WTC11 (cell line): ENCODE data around the gene NFAM1. TPM values are rescaled to one million over a fixed set of nuclear protein-coding genes. Genes with fewer than 3 reads are reported as not detected.

Experiments used
- ATAC-seq: fragments of 200-7000 bp; cut with Tn5 transposase; 2 replicates; pipeline ENCODE4 v1.10.0; 2021; ENCODE audit warnings: mild to moderate bottlenecking, moderate library complexity
- CTCF ChIA-PET: fragments of 300-600 bp; sonication (Branson Sonifier 250); formaldehyde crosslinking; loops from one replicate; lab custom pipeline; 2021; ENCODE audit warnings: antibody characterized with exemption; lab: Charles Lee
- POLR2A ChIA-PET: fragments of 350-600 bp; sonication (Branson Sonifier 250); formaldehyde crosslinking; loops from one replicate; lab custom pipeline; 2021; ENCODE audit warnings: antibody characterized with exemption; lab: Charles Lee
- DNase-seq: peaks from one replicate; pipeline ENCODE4 v3.0.0; 2021; ENCODE audit warnings: low spot score
- H3K27ac Mint-ChIP-seq: 2 replicates; pipeline ENCODE4 v1.8.0; 2021; ENCODE audit warnings: mixed read lengths
- H3K27me3 Mint-ChIP-seq: 2 replicates; pipeline ENCODE4 v1.8.0; 2021; ENCODE audit warnings: low read depth, mild to moderate bottlenecking, moderate library complexity, mixed read lengths
- H3K36me3 Mint-ChIP-seq: 2 replicates; pipeline ENCODE4 v1.8.0; 2021; ENCODE audit warnings: mixed read lengths
- H3K4me1 Mint-ChIP-seq: 2 replicates; pipeline ENCODE4 v1.8.0; 2022; ENCODE audit warnings: mixed read lengths
- H3K4me3 Mint-ChIP-seq: 2 replicates; pipeline ENCODE4 v1.8.0; 2021; ENCODE audit warnings: mild to moderate bottlenecking, moderate library complexity, mixed read lengths
- H3K9me3 Mint-ChIP-seq: 2 replicates; pipeline ENCODE4 v1.8.0; 2021; ENCODE audit warnings: mixed read lengths
- ATF3 ChIP-seq: sonication (generic); formaldehyde crosslinking; conservative IDR thresholded peaks from 2 replicates; pipeline ENCODE4 v1.8.1; 2022; ENCODE audit warnings: mild to moderate bottlenecking, missing genetic modification reagents
- CDX4 ChIP-seq: fragments of 250-450 bp; sonication (Bioruptor Pico); IDR thresholded peaks from 2 replicates; pipeline ENCODE4 v1.9.0; 2021; ENCODE audit warnings: moderate library complexity, mild to moderate bottlenecking, inconsistent platforms, borderline replicate concordance
- CTCF ChIP-seq: fragments of 200-600 bp; IDR thresholded peaks from 2 replicates; pipeline ENCODE4 v1.8.0; 2022; ENCODE audit warnings: antibody characterized with exemption
- E2F1 ChIP-seq: sonication (generic); formaldehyde crosslinking; IDR thresholded peaks from 2 replicates; pipeline ENCODE4 v1.8.0; 2022; ENCODE audit warnings: mild to moderate bottlenecking, missing genetic modification reagents
- ELF4 ChIP-seq: sonication (generic); formaldehyde crosslinking; IDR thresholded peaks from 2 replicates; pipeline ENCODE4 v1.8.1; 2022; ENCODE audit warnings: low read depth, mild to moderate bottlenecking, moderate library complexity, missing genetic modification reagents
- FOXJ3 ChIP-seq: sonication (generic); formaldehyde crosslinking; IDR thresholded peaks from 2 replicates; pipeline ENCODE4 v1.9.0; 2021; ENCODE audit warnings: missing genetic modification reagents, mild to moderate bottlenecking, borderline replicate concordance
- GRHL2 ChIP-seq: fragments of 250-450 bp; sonication (Bioruptor Pico); IDR thresholded peaks from 2 replicates; pipeline ENCODE4 v1.8.0; 2022; ENCODE audit warnings: mild to moderate bottlenecking, moderate library complexity; ENCODE audit not compliant: insufficient replicate concordance, severe bottlenecking
- HMGA2 ChIP-seq: fragments of 250-450 bp; sonication (Bioruptor Pico); IDR thresholded peaks from 2 replicates; pipeline ENCODE4 v1.4.0; 2021; ENCODE audit warnings: mild to moderate bottlenecking, moderate library complexity
- JAZF1 ChIP-seq: fragments of 250-450 bp; sonication (Bioruptor Pico); IDR thresholded peaks from 2 replicates; pipeline ENCODE4 v1.9.0; 2021; ENCODE audit warnings: moderate library complexity, mild to moderate bottlenecking, inconsistent platforms
- KAT7 ChIP-seq: sonication (generic); formaldehyde crosslinking; IDR thresholded peaks from 2 replicates; pipeline ENCODE4 v1.8.1; 2023; ENCODE audit warnings: missing genetic modification reagents, mild to moderate bottlenecking, borderline replicate concordance
- MLX ChIP-seq: sonication (generic); formaldehyde crosslinking; IDR thresholded peaks from 2 replicates; pipeline ENCODE4 v1.8.1; 2023; ENCODE audit warnings: mild to moderate bottlenecking, missing genetic modification reagents, moderate library complexity
- MYBL2 ChIP-seq: sonication (generic); formaldehyde crosslinking; IDR thresholded peaks from 2 replicates; pipeline ENCODE4 v1.8.1; 2023; ENCODE audit warnings: mild to moderate bottlenecking, moderate library complexity, missing genetic modification reagents
- NFE2L1 ChIP-seq: sonication (generic); formaldehyde crosslinking; IDR thresholded peaks from 2 replicates; pipeline ENCODE4 v1.8.1; 2023; ENCODE audit warnings: missing genetic modification reagents
- NR3C1 ChIP-seq: sonication (generic); formaldehyde crosslinking; conservative IDR thresholded peaks from 2 replicates; pipeline ENCODE4 v1.8.1; 2023; ENCODE audit warnings: low read depth, mild to moderate bottlenecking, missing genetic modification reagents
- SMAD4 ChIP-seq: sonication (generic); formaldehyde crosslinking; IDR thresholded peaks from 2 replicates; pipeline ENCODE4 v1.8.0; 2022; ENCODE audit warnings: mild to moderate bottlenecking, missing genetic modification reagents
- SOX15 ChIP-seq: fragments of 250-450 bp; sonication (Bioruptor Pico); IDR thresholded peaks from 2 replicates; pipeline ENCODE4 v1.9.0; 2021; ENCODE audit warnings: mild to moderate bottlenecking
- STAT6 ChIP-seq: sonication (generic); formaldehyde crosslinking; conservative IDR thresholded peaks from 2 replicates; pipeline ENCODE4 v1.8.1; 2023; ENCODE audit warnings: mild to moderate bottlenecking, low read depth, missing genetic modification reagents, moderate library complexity
- USF2 ChIP-seq: sonication (generic); formaldehyde crosslinking; IDR thresholded peaks from 2 replicates; pipeline ENCODE4 v1.8.1; 2023; ENCODE audit warnings: mild to moderate bottlenecking, missing genetic modification reagents, moderate library complexity
- ZNF121 ChIP-seq: sonication (generic); formaldehyde crosslinking; IDR thresholded peaks from 2 replicates; pipeline ENCODE4 v1.8.0; 2023; ENCODE audit warnings: missing genetic modification reagents
- ZNF317 ChIP-seq: sonication (generic); formaldehyde crosslinking; IDR thresholded peaks from 2 replicates; pipeline ENCODE4 v1.8.1; 2023; ENCODE audit warnings: low read depth, mild to moderate bottlenecking, moderate library complexity, missing genetic modification reagents, borderline replicate concordance
- ZNF396 ChIP-seq: fragments of 250-450 bp; sonication (Bioruptor Pico); IDR thresholded peaks from 2 replicates; pipeline ENCODE4 v1.8.0; 2021; ENCODE audit warnings: mild to moderate bottlenecking, moderate library complexity, borderline replicate concordance
- ZNF423 ChIP-seq: fragments of 250-450 bp; sonication (Bioruptor Pico); IDR thresholded peaks from 2 replicates; pipeline ENCODE4 v2.1.2; 2022; ENCODE audit warnings: mild to moderate bottlenecking, moderate library complexity
- ZNF671 ChIP-seq: fragments of 250-450 bp; sonication (Bioruptor Pico); IDR thresholded peaks from 2 replicates; pipeline ENCODE4 v1.8.0; 2021; ENCODE audit warnings: mild to moderate bottlenecking
- total RNA-seq: library from RNA; stranded (reverse); gene quantifications from 3 replicates; pipeline ENCODE4 v1.2.3, GENCODE V29; 2021

The NFAM1 gene
- total RNA-seq, 1 experiment from 2014 or later = 1.6 TPM

- CTCF ChIA-PET = interaction anchor here (0.8 kb wide), 1 partner anchor 8 kb away, joined by 4 read pairs; no protein-coding TSS in a partner anchor
- POLR2A ChIA-PET = no interaction called here
These were observed 48.3 kb downstream of the NFAM1 start for GRCh38 chr22:42383851-42384417.

GRCh38 chr22:42383287-42383686 lies 48.9 kb downstream of the NFAM1 start:
- ATAC-seq = no peak
- Mint-ChIP-seq H3K27me3 (peaks cover 19% of the 10 kb centered on the region), H3K36me3 (0 out of 2 replicates have a peak, but pooled peaks cover 5% of the 10 kb centered on the region), H3K4me3 (no peak overlapping the region), H3K27ac (no peak overlapping the region), H3K9me3 (peaks cover 6% of the 10 kb centered on the region), H3K4me1 (peaks cover 17% of the 10 kb centered on the region)
- DNase-seq = no peak
- POLR2A ChIA-PET = interaction anchor here (0.7 kb wide), 1 partner anchor 11 kb away, joined by 4 read pairs; no protein-coding TSS in a partner anchor
- CTCF ChIA-PET = interaction anchor here (1.4 to 1.6 kb wide), 2 partner anchors 16 to 62 kb away, joined by 3 read pairs; no protein-coding TSS in a partner anchor
- TF ChIP-seq SOX15 (CRISPR knock-in tag) (no peak), ZNF396 (no peak), ATF3 (CRISPR knock-in tag) (no peak), MLX (no peak), CDX4 (CRISPR knock-in tag) (no peak), MYBL2 (CRISPR knock-in tag) (no peak), ZNF671 (CRISPR knock-in tag) (no peak), ZNF121 (CRISPR knock-in tag) (no peak)

More at GRCh38 chr22:42383851-42384417, 48.3 kb downstream of the NFAM1 start:
- Mint-ChIP-seq H3K36me3 (no peaks in the 10 kb centered on the region), H3K4me1 (peaks cover 17% of the 10 kb centered on the region), H3K9me3 (no peaks in the 10 kb centered on the region), H3K4me3 (no peak overlapping the region), H3K27me3 (peaks cover 12% of the 10 kb centered on the region), H3K27ac (no peak overlapping the region)
- DNase-seq = no peak
- ATAC-seq = no peak
- TF ChIP-seq ELF4 (CRISPR knock-in tag) (no peak), ZNF423 (no peak), E2F1 (CRISPR knock-in tag) (no peak), GRHL2 (CRISPR knock-in tag) (no peak), STAT6 (CRISPR knock-in tag) (no peak), KAT7 (CRISPR knock-in tag) (no peak), CTCF (no peak), HMGA2 (CRISPR knock-in tag) (no peak), ZNF317 (CRISPR knock-in tag) (no peak), NFE2L1 (CRISPR knock-in tag) (no peak), NR3C1 (CRISPR knock-in tag) (no peak), FOXJ3 (CRISPR knock-in tag) (no peak), USF2 (CRISPR knock-in tag) (no peak), JAZF1 (CRISPR knock-in tag) (no peak), SMAD4 (CRISPR knock-in tag) (no peak), MYBL2 (CRISPR knock-in tag) (no peak)
